ENCODE results near the gene ZDHHC19.

- TF ChIP-seq, protein P1, sequence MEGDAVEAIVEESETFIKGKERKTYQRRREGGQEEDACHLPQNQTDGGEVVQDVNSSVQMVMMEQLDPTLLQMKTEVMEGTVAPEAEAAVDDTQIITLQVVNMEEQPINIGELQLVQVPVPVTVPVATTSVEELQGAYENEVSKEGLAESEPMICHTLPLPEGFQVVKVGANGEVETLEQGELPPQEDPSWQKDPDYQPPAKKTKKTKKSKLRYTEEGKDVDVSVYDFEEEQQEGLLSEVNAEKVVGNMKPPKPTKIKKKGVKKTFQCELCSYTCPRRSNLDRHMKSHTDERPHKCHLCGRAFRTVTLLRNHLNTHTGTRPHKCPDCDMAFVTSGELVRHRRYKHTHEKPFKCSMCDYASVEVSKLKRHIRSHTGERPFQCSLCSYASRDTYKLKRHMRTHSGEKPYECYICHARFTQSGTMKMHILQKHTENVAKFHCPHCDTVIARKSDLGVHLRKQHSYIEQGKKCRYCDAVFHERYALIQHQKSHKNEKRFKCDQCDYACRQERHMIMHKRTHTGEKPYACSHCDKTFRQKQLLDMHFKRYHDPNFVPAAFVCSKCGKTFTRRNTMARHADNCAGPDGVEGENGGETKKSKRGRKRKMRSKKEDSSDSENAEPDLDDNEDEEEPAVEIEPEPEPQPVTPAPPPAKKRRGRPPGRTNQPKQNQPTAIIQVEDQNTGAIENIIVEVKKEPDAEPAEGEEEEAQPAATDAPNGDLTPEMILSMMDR (IDR thresholded peaks at IDR 0.05 in 4 of 5, conservative IDR thresholded peaks at IDR 0.05 in 1 of 5), result no peak
- TF ChIP-seq POLR2A (IDR thresholded peaks at IDR 0.05), result no peak
Measured at GRCh38 chr3:196195664-196196265, 15.4 kb downstream of the ZDHHC19 start.
